K562 (cell line): ENCODE measurements around the gene SERPIND1. TPM values are rescaled to one million over a fixed set of nuclear protein-coding genes. Genes with fewer than 3 reads are reported as not detected.

ENCODE experiments used
- CTBP1 ChIP-seq: fragments of 450-650 bp; IDR thresholded peaks from 2 replicates; pipeline ENCODE4 v1.6.1; 2016; ENCODE audit warnings: borderline replicate concordance
- DNMT1 ChIP-seq: fragments of 450-650 bp; IDR thresholded peaks from 2 replicates; pipeline ENCODE4 v1.6.1; 2016; ENCODE audit warnings: antibody characterized with exemption, mild to moderate bottlenecking
- HEY1 ChIP-seq: fragments of 250-450 bp; sonication (Bioruptor Pico); IDR thresholded peaks from 2 replicates; pipeline ENCODE4 v1.5.0; 2020; ENCODE audit warnings: mild to moderate bottlenecking, moderate library complexity, borderline replicate concordance
- HIVEP1 ChIP-seq: fragments of 250-450 bp; sonication (Bioruptor Pico); IDR thresholded peaks from 2 replicates; pipeline ENCODE4 v1.4.0; 2020; ENCODE audit warnings: mild to moderate bottlenecking
- PCBP1 ChIP-seq: fragments of 200-400 bp; formaldehyde crosslinking; IDR thresholded peaks from 2 replicates; pipeline ENCODE4 v1.6.1; 2018; ENCODE audit warnings: mild to moderate bottlenecking, low read depth, low read length; ENCODE audit not compliant: poor library complexity, severe bottlenecking
- PRMT5 ChIP-seq: sonication (generic); formaldehyde crosslinking; IDR thresholded peaks from 2 replicates; pipeline ENCODE4 v1.5.0; 2020; ENCODE audit warnings: missing genetic modification reagents
- PRPF4 ChIP-seq: fragments of 200-400 bp; formaldehyde crosslinking; IDR thresholded peaks from one replicate; pipeline ENCODE4 v1.6.1; 2017; ENCODE audit warnings: low read length, low read depth, mild to moderate bottlenecking; ENCODE audit not compliant: insufficient read depth, poor library complexity, severe bottlenecking
- RHOXF2B ChIP-seq: fragments of 250-450 bp; sonication (Bioruptor Pico); conservative IDR thresholded peaks from 2 replicates; pipeline ENCODE4 v1.5.1; 2021
- SIN3A ChIP-seq, 2 experiments: fragments of 150-350 bp in 1 of 2; IDR thresholded peaks; 2 replicates each; pipeline ENCODE4 v1.6.1; 2011 to 2016; ENCODE audit warnings: borderline replicate concordance in 2 of 2, low read depth in 2 of 2, low read length in 2 of 2, mild to moderate bottlenecking in 2 of 2, moderate library complexity in 2 of 2; ENCODE audit not compliant: control insufficient read depth in 1 of 2
- SMAD4 ChIP-seq: fragments of 250-450 bp; sonication (Bioruptor Pico); conservative IDR thresholded peaks from 2 replicates; pipeline ENCODE4 v1.8.0; 2021; ENCODE audit warnings: inconsistent platforms, mild to moderate bottlenecking, moderate library complexity
- YY1 ChIP-seq, 3 experiments: IDR thresholded peaks; 2 replicates each; pipeline ENCODE4 v1.6.1; 2011; ENCODE audit warnings: low read length in 2 of 3, mild to moderate bottlenecking in 2 of 3, moderate library complexity in 2 of 3, borderline replicate concordance in 1 of 3, control low read depth in 1 of 3, low read depth in 1 of 3; ENCODE audit not compliant: insufficient read depth in 3 of 3, insufficient replicate concordance in 2 of 3, control insufficient read depth in 1 of 3, insufficient read length in 1 of 3; ENCODE audit errors: extremely low read depth in 1 of 3
- ZBTB1 ChIP-seq: sonication (generic); formaldehyde crosslinking; IDR thresholded peaks from 2 replicates; pipeline ENCODE4 v1.8.1; 2023; ENCODE audit warnings: missing genetic modification reagents, low read depth, mild to moderate bottlenecking, borderline replicate concordance
- ZNF239 ChIP-seq: fragments of 250-450 bp; sonication (Bioruptor Pico); IDR thresholded peaks from 2 replicates; pipeline ENCODE4 v1.4.0; 2020; ENCODE audit warnings: mild to moderate bottlenecking
- ZNF584 ChIP-seq: fragments of 200-800 bp; sonication (Bioruptor generic); IDR thresholded peaks from 2 replicates; pipeline ENCODE4 v1.6.1; 2016; ENCODE audit warnings: low read depth, mild to moderate bottlenecking, missing genetic modification characterization, missing compliant biosample characterization
- ZNF76 ChIP-seq: fragments of 250-450 bp; sonication (Bioruptor Pico); IDR thresholded peaks from 2 replicates; pipeline ENCODE4 v1.4.0; 2020; ENCODE audit warnings: mild to moderate bottlenecking, moderate library complexity, borderline replicate concordance
- polyA plus RNA-seq, 8 experiments: library from polyadenylated mRNA; depleted of rRNA in 4 of 8; stranded (reverse) in 5 of 8; unstranded in 3 of 8; fragments of >200 nt; fragmentation: Nextera tagmentation in 2 of 8; fragmentation: Illumina TruSeq in 1 of 8; extraction: Ambion mirVana in 2 of 8; extraction: Trizol in 1 of 8; gene quantifications; 2 replicates each; pipeline versions ENCODE4 v1.2.1 to v1.2.3, GENCODE V29; 2011 to 2014; ENCODE audit warnings: inconsistent platforms in 1 of 8, missing spikeins in 1 of 8
- total RNA-seq, 7 experiments: library from RNA; depleted of rRNA in 6 of 7; stranded (reverse); fragments of >200 nt in 6 of 7; fragmentation: Illumina TruSeq in 2 of 7; extraction: Trizol in 2 of 7; gene quantifications; 2 replicates each; pipeline versions ENCODE4 v1.2.1 to v1.2.3, GENCODE V29; 2011 to 2021; ENCODE audit warnings: low replicate concordance in 1 of 7
- TF ChIP-seq, protein P1 (sequence below), 3 experiments: fragments of 200-800 bp in 1 of 3; fragments of 250-450 bp in 1 of 3; fragments of 450-650 bp in 1 of 3; sonication (Bioruptor Pico) in 1 of 3; sonication (Bioruptor generic) in 1 of 3; formaldehyde crosslinking in 1 of 3; IDR thresholded peaks; 2 replicates each; pipeline versions ENCODE4 v1.6.1 to v1.8.0; 2016 to 2022; ENCODE audit warnings: mild to moderate bottlenecking in 2 of 3, missing genetic modification characterization in 2 of 3, missing compliant biosample characterization in 1 of 3, moderate library complexity in 1 of 3
- TF ChIP-seq, protein P2 (sequence below): sonication (generic); formaldehyde crosslinking; IDR thresholded peaks from 2 replicates; pipeline ENCODE4 v1.8.1; 2023; ENCODE audit warnings: mild to moderate bottlenecking, missing genetic modification reagents
- TF ChIP-seq, protein P3 (sequence below): fragments of 250-450 bp; sonication (Bioruptor Pico); IDR thresholded peaks from 2 replicates; pipeline ENCODE4 v1.4.0; 2020; ENCODE audit warnings: mild to moderate bottlenecking, moderate library complexity, borderline replicate concordance

The SERPIND1 gene
- total and polyA plus RNA-seq, 9 of the 15 experiments (the other 6 are each of a cell fraction or from before 2014, with no cell fraction given), result 0.04 to 0.11 (median 0.09) TPM; not detected in 6

GRCh38 chr22:20804650-20805049 lies 30.7 kb downstream of the SERPIND1 start (continued):
- TF ChIP-seq, protein P1, sequence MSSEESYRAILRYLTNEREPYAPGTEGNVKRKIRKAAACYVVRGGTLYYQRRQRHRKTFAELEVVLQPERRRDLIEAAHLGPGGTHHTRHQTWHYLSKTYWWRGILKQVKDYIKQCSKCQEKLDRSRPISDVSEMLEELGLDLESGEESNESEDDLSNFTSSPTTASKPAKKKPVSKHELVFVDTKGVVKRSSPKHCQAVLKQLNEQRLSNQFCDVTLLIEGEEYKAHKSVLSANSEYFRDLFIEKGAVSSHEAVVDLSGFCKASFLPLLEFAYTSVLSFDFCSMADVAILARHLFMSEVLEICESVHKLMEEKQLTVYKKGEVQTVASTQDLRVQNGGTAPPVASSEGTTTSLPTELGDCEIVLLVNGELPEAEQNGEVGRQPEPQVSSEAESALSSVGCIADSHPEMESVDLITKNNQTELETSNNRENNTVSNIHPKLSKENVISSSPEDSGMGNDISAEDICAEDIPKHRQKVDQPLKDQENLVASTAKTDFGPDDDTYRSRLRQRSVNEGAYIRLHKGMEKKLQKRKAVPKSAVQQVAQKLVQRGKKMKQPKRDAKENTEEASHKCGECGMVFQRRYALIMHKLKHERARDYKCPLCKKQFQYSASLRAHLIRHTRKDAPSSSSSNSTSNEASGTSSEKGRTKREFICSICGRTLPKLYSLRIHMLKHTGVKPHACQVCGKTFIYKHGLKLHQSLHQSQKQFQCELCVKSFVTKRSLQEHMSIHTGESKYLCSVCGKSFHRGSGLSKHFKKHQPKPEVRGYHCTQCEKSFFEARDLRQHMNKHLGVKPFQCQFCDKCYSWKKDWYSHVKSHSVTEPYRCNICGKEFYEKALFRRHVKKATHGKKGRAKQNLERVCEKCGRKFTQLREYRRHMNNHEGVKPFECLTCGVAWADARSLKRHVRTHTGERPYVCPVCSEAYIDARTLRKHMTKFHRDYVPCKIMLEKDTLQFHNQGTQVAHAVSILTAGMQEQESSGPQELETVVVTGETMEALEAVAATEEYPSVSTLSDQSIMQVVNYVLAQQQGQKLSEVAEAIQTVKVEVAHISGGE (CRISPR knock-in tag; IDR thresholded peaks at IDR 0.05), result 0 out of 6 replicates have a peak, but pooled peaks of 1 of the 3 experiments have one; percentile 40
- TF ChIP-seq CTBP1 (no peak), PCBP1 (no peak), PRMT5 (CRISPR knock-in tag) (0 out of 2 replicates have a peak, but pooled peaks have one; percentile 64), SMAD4 (CRISPR knock-in tag) (no peak), RHOXF2B (no peak), PRPF4 (no peak), HIVEP1 (CRISPR knock-in tag) (no peak), ZNF584 (CRISPR knock-in tag) (no peak), ZNF239 (CRISPR knock-in tag) (no peak), YY1 (IDR thresholded peaks at IDR 0.05; ENCODE audit: borderline replicate concordance in 1 of 3, control insufficient read depth in 1 of 3, extremely low read depth in 1 of 3, insufficient read depth in 3 of 3, insufficient read length in 1 of 3, insufficient replicate concordance in 2 of 3, low read depth in 1 of 3, low read length in 2 of 3) (no peak), DNMT1 (no peak), SIN3A (IDR thresholded peaks at IDR 0.05; ENCODE audit: borderline replicate concordance in 2 of 2, control insufficient read depth in 1 of 2, low read depth in 2 of 2, low read length in 2 of 2) (no peak), ZNF76 (CRISPR knock-in tag) (no peak), HEY1 (CRISPR knock-in tag) (no peak), ZBTB1 (CRISPR knock-in tag) (no peak)
- TF ChIP-seq, protein P2, sequence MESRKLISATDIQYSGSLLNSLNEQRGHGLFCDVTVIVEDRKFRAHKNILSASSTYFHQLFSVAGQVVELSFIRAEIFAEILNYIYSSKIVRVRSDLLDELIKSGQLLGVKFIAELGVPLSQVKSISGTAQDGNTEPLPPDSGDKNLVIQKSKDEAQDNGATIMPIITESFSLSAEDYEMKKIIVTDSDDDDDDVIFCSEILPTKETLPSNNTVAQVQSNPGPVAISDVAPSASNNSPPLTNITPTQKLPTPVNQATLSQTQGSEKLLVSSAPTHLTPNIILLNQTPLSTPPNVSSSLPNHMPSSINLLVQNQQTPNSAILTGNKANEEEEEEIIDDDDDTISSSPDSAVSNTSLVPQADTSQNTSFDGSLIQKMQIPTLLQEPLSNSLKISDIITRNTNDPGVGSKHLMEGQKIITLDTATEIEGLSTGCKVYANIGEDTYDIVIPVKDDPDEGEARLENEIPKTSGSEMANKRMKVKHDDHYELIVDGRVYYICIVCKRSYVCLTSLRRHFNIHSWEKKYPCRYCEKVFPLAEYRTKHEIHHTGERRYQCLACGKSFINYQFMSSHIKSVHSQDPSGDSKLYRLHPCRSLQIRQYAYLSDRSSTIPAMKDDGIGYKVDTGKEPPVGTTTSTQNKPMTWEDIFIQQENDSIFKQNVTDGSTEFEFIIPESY (CRISPR knock-in tag), result no peak
- TF ChIP-seq, protein P3, sequence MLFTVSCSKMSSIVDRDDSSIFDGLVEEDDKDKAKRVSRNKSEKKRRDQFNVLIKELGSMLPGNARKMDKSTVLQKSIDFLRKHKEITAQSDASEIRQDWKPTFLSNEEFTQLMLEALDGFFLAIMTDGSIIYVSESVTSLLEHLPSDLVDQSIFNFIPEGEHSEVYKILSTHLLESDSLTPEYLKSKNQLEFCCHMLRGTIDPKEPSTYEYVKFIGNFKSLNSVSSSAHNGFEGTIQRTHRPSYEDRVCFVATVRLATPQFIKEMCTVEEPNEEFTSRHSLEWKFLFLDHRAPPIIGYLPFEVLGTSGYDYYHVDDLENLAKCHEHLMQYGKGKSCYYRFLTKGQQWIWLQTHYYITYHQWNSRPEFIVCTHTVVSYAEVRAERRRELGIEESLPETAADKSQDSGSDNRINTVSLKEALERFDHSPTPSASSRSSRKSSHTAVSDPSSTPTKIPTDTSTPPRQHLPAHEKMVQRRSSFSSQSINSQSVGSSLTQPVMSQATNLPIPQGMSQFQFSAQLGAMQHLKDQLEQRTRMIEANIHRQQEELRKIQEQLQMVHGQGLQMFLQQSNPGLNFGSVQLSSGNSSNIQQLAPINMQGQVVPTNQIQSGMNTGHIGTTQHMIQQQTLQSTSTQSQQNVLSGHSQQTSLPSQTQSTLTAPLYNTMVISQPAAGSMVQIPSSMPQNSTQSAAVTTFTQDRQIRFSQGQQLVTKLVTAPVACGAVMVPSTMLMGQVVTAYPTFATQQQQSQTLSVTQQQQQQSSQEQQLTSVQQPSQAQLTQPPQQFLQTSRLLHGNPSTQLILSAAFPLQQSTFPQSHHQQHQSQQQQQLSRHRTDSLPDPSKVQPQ (CRISPR knock-in tag), result no peak
